HG03025 (cell line): ENCODE results near the gene GPC5.

Experiments
- ATAC-seq: cut with Tn5 transposase; IDR thresholded peaks from one replicate; pipeline ENCODE4 v1.9.1; 2021; ENCODE audit warnings: mild to moderate bottlenecking, moderate library complexity; ENCODE audit not compliant: unreplicated experiment, low FRiP score

The GPC5 gene

DNA sequence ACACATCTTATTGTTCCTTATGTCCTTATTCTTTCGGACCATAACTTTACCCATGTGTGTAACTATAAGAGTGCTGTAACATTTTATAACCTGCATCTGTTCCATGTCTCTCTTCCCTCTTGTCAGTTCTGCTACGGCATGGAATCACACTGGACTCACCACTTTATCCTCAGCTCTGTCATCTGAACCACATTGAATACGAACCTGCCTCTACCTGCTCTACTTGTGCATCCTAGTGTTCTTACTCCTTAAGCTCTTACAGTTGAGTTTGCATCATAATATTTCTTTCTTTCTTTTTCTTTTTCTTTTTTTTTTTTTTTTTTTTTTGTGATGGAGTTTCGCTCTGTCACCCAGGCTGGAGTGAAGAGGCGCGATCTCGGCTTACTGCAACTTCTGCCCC lies 180.9 kb downstream of the GPC5 start:
- no peak for ATAC-seq

DNA sequence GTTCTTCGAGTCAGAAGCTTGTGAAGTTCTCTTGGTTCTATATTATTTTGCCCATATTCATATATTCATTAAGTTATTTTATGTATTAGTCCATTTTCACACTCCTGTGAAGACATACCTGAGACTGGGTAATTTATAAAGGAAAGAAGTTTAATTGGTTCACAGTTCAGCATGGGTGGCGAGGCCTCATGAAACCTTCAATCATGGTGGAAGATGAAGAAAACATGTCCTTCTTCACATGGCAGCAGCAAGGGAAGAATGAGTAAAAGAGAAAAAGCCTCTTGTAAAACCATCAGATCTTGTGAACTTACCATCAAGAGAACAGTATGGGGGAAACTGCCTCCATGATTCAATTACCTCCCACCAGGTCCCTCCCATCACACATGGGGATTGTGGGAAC lies 182.3 kb downstream of the GPC5 start:
- no peak for ATAC-seq

DNA sequence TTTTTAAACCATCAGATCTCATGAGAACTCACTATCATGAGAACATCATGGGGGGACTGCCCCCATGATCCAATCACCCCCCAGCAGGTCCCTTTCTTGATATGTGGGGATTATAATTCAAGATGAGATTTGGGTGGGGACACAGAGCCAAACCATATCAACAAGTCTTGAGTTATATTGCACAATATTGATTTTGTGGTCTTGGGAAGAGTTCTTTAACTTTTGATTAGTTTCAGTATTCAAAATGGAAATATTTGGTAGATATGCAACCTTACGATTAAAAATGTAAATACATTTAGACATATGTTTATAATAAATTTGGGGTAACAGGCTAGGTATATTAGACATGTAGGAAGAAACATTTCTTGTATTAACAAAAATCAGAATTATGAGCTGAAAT lies 188.2 kb downstream of the GPC5 start:
- ATAC-seq: no peak

DNA sequence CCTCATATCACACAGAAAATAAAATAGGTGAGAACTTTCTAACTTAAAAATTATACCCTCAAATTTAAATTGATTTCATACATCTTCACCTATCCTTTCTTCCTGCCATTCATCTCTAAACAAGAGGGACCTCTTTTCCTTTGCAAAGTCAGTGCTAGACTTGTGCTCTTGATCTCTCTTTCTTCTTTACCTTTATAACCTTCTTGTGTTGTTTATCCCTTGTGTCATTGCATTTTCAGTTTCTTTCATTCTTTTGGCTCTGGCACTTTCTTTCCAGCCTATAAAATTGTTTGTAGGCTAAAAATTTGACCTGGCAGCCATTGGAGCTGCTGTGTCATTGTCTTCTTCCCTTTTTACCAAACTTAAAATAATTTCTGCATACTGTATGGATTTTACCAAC lies 190.1 kb downstream of the GPC5 start:
- ATAC-seq: no peak

DNA sequence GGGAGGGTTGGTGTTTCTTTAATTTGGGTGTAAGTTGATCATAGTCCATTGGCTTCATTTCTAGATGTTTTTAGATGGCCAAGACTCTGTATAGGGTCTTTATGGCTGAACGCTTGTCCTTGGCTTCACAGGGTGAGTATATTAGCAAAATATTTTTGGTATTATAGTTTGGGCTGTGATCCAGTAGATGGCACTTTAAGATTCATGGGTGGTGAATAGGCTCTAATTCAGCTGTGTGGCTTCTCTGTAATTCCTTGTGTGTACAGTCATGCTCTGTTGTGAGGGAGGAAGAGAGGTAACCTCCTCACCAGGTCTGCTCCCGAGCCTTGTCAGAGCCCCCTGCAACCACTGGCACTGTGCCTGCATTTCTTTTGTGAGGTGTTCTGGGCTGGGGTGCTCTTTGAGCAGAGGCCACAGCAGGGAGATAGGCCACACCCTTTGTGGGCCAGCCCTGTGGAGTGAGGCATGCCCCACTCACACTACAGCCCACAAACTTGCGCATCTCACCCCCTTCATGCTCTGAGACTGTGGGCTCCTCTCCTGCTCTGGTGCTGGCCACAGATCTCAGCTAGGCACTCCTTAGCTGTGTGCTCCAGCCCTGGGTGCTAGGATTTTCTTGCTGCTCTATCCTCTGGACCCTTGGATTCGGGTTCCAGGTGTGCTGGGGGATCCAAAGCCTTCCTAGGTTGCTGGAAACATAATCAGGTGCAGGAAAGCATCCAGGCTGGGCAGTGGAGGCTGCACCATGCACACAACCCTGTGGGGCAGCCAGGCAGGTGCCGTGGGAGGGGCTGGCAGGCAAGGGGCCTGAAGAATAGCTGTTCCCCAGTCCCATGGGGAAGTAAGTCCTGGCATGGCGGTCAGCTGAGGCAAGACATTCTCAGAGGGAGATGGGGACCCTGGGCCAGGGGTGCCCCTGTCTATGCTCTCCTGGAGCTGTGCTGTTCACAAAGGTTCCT lies 193.9 kb downstream of the GPC5 start:
- no peak for ATAC-seq

DNA sequence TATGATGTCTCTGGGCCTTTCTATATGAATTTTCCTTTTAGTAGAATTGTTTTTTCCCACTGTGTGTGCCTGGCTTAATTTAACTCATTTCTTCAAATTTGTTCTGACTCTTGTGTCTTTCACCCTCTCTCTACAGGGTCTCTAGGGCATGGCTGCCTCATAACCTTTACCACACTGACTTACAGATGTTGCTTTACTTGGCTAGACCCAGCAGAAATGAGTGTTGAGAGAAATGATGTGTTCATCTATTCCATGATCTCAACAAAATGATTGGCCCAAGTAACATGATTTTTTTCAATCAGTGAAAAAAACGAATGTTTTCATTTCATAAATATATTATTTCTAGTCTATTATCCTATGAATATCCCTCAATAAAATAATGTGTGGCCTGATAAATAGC lies 195.0 kb downstream of the GPC5 start:
- no peak for ATAC-seq

DNA sequence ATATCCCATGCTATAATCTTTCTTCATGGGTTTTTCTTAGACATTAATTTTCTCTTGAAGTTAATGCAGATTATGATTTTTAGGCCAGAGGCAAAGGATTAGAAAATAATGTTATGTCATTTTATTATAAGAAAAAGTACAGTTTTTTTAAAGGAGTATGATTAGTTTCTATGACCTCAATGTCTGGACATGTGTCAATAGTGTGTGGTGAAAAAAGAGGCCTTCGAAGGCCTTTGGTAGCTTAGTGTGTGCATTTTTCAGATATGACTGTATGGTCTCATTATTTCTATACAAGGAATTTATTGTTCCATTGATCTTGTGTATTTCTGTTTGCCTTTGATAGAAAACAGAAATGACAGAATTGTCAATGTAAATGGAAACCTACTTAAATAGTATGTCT lies 195.6 kb downstream of the GPC5 start:
- ATAC-seq: no peak

DNA sequence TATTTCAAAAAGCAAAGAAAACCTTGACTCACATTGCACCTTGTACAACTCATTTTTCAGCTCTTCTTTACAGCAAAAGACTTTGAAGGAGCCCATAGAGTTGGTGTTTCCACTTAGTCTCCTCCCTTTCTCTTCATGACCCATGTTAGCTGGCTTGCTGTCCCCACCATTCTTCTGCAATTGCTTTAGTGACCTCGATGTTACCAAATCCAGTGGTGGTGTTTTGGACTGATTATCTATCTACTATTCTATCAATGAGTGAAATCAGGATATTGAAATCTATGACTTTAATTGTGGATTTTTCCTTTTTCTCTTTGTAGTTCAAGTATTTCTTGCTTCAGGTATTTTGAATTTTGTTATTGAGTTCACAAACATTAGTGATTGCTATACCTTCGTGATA lies 197.3 kb downstream of the GPC5 start:
- ATAC-seq: no peak

DNA sequence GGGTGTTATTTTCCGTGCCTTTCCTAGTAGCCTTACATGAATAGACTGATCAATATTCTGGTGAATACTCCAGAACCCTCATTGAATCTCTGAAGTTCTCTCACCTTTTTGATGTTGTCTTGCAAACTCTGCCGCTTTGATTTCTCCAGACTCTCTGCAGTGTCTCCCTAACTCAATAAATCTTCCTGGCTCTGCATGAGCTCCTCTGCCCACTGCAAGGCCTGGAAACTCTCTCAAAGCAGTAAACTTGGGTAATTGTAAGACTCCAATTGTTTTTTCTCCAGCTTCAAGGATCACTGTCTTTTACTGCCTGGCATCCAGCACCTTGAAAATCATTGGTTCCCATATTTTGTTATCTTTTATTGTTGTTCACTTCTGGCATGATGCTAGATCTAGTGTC lies 198.4 kb downstream of the GPC5 start:
- no peak for ATAC-seq

DNA sequence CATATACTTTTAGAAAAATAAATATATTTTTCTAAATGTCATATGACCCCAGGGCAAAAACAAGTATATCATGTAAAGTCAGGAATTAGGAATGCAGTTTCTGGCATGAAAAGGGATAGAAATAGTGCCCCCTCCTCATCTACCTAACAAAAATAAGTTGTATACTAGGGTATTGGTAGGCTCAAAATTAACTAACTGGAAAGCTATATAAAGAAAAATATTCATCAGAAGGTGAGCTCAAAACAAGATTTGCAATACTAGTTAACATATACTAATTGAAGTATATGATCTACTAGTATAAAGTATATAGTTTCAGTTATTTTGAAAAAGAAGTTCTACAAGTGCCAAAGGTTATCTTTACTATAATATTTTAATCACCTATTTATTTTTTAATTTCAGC lies 200.2 kb downstream of the GPC5 start:
- ATAC-seq: no peak

DNA sequence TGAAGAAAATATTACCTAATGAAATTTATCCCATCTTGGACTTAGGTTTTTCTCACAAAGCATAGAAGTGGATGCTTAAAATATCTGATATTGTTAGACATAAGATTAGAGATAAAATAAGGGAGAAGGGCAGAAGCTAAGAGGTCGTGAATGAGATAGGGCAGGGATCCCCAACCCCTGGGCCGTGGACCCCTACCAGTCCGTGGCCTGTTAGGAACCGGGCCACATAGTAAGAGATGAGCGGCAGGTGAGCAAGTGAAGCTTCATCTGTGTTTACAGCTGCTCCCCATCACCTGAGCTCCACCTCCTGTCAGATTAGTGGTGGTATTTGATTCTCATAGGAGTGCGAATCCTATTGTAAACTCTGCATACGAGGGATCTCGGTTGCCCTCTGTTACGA lies 202.9 kb downstream of the GPC5 start:
- ATAC-seq: no peak

DNA sequence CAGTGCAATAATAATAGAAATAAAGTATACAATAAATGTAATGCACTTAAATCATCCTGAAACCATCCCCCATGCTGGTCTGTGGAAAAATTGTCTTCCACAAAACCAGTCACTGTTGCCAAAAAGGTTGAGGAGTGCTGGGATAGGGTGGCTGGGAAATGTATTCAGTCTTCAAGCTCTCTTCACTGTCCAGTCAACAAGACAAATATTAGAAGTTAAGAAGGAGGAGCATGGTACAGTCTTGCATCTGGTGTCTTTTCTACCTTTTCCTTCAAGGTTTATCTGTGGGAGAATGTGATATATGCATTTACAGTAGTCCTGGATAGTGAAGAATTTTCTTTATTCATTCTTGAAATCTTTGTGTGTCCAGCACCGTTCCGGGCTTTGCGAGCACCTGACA lies 203.4 kb downstream of the GPC5 start:
- no peak for ATAC-seq

DNA sequence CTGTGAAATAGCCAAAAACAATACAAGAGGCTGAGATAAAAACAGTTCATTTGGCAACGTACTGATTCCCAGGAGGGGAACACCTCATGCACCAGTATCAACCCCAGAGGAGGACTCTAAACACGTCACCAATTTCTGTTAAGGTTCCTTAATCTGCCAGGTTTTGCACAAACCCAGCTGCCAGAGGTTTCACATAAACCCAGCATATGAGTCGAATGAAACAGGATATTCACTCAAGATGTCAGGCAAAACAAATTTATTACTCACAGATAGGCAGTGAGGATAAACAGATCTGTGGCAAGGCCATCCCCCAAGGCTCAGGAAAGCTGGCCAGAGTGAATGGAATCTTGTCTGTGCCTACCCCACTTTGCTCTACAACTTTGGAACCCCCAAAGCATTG lies 210.9 kb downstream of the GPC5 start:
- no peak for ATAC-seq

DNA sequence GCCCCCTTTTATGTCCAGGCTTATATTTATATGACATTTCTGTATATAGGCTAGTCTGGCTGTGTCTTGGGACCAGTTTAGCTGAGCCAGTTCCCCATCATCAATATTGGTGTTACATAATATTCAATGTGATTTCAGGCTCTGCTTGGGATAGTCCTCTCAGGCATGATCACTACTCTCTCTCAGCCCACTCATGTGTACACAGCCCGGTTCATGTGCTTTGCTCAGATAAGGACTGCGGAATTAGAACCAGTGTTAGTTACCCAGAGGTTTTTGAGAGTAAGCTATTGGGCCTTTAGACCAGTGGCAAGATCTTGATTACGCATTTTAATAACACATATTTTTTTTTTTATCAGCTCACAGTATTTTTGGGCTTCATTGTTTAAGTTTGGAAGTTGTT lies 219.9 kb downstream of the GPC5 start:
- no peak for ATAC-seq

DNA sequence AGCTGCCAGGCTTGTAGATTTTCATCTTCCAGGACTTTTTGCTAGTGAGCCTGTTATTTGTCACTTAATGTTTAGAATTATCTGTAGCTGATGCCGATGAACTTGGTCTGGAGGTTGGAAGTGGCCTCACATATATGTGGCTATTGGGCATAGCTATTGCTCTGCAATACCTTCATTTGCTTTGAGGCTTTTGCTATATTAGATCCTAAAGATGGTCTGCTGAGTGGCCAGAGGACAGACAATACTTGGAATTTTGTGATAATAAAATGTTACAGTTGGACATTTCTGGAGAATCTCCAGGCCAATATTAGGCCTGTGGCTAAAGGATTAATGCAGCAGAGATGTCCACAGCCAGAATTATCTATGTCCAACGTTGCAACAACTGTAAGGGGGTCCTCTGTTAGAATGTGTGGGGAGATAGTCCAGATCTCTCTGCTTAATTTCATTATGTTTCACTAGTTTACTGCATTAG lies 222.3 kb downstream of the GPC5 start:
- no peak for ATAC-seq

DNA sequence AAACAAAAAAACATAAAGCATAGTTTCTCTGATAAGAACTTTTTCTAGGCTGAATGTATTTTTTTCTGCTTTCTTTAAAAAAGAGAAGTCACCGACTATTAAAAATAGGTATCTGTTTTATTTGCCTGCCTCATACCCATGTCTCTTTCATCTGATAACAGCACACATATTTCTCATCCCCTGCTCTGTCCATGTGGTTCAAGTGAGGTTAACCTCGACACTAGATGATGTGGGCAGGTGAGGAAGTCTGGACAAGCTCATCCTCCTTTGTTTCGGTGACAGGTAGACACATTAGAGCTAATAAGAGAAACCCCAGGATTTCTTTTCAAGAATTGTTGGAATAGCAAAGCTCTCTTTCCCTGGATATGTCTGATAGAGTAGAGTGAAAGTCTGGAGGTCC lies 222.7 kb downstream of the GPC5 start:
- no peak for ATAC-seq

DNA sequence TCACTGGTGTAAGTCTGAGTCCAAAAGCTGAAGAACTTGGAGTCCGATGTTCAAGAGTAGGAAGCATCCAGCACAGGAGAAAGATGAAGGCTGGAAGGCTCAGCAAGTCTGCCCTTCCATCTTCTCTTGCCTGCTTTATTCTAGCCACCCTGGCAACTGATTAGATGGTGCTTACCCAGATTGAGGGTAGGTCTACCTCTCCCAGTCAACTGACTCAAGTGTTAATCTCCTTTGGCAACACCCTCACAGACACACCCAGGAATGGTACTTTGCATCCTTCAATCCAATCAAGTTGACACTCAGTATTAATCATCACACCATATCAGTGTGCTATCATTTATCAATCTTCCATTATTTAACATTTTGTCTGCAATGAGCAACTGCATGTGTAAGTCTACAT lies 223.5 kb downstream of the GPC5 start:
- no peak for ATAC-seq

DNA sequence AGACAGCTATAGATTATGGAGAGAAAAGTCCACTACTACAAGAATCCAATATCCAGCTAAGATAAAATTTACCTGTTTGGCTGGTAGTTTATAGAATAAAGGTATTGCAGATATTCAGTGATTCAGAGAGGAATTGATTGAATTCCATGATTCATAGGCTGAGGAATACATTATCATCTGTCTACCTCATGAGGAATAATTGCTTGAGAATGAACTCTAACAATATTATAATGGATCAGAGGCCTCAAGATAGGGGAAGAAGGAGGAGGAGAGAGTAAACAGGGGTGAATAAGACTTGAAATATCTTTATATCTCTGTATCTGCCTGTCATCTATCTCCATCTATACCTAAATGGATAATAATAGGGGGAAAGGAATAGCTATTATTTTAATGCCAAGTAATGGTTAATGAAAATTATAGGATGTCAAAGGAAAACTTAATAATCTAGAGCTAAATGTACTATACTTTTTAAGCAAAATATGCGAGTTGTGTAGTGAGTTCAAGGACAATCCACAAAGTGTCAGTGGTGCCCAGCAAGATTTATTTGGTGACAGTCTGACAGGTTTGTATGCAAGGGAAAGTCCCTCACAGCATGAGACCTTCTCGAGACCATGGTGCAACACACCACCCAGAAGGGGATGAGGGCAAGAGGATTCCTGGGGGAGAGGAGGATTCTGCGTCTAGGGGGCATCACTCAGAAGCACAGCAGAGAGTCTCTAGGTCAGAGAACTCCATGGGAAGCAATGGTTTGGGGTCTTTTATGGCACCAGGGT lies 224.5 kb downstream of the GPC5 start:
- ATAC-seq: no peak

DNA sequence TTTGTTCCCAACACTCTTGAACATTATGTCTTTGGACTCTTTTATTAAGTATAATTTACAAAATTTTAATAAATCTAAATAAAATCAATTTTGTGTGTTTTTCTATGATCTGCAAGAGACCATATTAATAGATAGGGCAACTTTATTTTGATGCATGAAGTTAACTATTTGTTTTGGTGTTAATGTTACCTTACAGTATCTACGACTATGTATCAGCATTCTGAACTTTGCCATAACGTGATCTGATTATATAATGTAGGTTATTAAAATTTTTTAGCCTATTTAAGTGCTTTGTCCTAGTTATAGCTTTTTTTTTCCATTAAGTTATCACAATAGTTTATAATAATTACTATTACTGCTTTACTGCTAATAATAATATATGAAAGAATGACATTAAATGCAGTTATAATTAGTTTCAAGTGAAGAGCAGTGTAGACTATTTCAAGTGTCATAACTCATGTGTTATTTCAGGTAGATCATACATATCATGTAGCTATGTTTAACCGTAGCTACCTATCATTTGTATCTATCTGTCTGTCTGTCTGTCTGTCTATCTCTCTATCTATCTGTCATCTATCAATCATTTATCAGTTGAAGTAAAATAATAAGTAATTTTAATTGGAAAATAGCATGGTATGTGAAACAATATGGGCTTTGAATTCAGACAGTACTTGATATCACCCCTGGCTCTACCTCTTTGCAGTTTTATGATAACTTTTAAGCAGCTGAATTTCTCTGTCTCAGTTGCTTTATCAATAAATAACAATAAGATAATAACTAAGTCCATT lies 229.7 kb downstream of the GPC5 start:
- ATAC-seq: no peak

DNA sequence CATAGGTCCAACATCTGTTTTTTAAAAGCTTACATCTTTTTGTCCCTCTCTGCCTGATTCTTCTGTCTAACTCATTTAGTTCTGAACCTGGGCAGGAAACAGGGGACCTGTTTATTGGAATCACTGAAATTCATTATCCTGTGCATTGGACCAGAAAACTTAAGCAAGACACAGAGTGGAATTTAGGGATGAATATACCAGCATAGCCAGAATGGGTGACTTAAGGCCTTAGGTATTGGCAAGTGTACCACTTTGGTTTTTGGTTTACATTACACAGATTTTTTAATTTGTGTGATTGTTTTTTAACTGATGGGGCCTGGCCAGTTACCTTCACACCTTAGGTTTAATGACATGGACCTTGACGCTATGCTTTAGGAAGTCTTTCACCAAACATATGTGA lies 232.5 kb downstream of the GPC5 start:
- no peak for ATAC-seq

DNA sequence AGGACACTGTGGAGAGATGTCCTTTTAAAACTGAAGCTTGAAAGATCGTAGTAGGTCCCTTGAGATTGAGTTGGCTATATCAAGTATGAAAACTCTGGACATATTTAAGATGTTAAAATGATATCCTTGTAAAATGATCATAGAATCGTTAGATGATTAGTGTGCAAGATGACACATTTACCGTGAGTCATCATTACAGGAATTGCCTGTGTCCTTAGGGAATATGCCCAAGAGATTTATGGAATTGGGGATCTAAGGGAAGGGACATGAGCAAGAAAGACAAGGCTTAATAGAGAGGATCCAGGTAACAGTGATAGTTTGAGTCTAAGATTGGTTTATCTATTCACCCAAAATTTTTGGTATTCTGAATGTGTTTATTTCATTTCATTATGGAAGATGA lies 233.7 kb downstream of the GPC5 start:
- no peak for ATAC-seq
